Astrocyte (in vitro differentiated cells and primary cell): Measurements from ENCODE around the gene LRRFIP1.

Experiments
- EZH2 ChIP-seq: IDR thresholded peaks from 2 replicates; pipeline ENCODE4 v1.6.1; 2012; ENCODE audit warnings: mild to moderate bottlenecking, low read length, inconsistent platforms; ENCODE audit not compliant: insufficient read depth
- TF ChIP-seq, protein P1 (sequence below): IDR thresholded peaks from 2 replicates; pipeline ENCODE4 v1.5.1; 2011; ENCODE audit warnings: low read depth, mild to moderate bottlenecking, inconsistent platforms, low read length, moderate library complexity; ENCODE audit not compliant: insufficient read depth

DNA sequence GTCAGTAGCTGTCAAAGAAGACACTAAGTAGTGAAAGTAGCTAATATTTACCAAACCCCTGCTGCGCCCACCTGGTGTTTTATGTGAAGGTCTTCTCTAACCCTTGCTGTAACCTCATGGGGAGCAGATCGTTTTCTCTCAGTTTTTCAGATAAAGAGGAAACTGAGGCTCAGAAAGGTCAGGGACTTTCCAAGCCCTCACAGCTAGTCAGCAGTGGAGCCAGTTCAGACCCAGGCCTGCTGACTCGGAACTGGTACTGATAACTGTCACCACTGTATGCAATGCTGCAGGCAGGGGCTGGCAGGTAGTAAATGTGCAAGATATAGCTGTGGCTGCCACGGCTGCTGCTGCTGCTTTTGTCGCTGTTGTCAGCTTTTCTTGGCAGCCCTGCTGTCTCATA, 69.1 kb downstream of the LRRFIP1 start:
- TF ChIP-seq, protein P1, sequence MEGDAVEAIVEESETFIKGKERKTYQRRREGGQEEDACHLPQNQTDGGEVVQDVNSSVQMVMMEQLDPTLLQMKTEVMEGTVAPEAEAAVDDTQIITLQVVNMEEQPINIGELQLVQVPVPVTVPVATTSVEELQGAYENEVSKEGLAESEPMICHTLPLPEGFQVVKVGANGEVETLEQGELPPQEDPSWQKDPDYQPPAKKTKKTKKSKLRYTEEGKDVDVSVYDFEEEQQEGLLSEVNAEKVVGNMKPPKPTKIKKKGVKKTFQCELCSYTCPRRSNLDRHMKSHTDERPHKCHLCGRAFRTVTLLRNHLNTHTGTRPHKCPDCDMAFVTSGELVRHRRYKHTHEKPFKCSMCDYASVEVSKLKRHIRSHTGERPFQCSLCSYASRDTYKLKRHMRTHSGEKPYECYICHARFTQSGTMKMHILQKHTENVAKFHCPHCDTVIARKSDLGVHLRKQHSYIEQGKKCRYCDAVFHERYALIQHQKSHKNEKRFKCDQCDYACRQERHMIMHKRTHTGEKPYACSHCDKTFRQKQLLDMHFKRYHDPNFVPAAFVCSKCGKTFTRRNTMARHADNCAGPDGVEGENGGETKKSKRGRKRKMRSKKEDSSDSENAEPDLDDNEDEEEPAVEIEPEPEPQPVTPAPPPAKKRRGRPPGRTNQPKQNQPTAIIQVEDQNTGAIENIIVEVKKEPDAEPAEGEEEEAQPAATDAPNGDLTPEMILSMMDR, result no peak
- no peak for TF ChIP-seq EZH2
